ENCODE measurements around the gene KCNK10.

GRCh38 chr14:88286309-88286708 is 36.8 kb downstream of the KCNK10 start:
- no peak for TF ChIP-seq POLR2AphosphoS5 (IDR thresholded peaks at IDR 0.05; ENCODE audit: low read depth)
- no peak for TF ChIP-seq CTCF (IDR thresholded peaks at IDR 0.05; ENCODE audit: insufficient read depth, low read length)
- TF ChIP-seq SPI1 (IDR thresholded peaks at IDR 0.05; ENCODE audit: borderline replicate concordance, low read depth): no peak
- no peak for TF ChIP-seq GABPA (IDR thresholded peaks at IDR 0.05; ENCODE audit: low read depth)
- TF ChIP-seq, protein P1, sequence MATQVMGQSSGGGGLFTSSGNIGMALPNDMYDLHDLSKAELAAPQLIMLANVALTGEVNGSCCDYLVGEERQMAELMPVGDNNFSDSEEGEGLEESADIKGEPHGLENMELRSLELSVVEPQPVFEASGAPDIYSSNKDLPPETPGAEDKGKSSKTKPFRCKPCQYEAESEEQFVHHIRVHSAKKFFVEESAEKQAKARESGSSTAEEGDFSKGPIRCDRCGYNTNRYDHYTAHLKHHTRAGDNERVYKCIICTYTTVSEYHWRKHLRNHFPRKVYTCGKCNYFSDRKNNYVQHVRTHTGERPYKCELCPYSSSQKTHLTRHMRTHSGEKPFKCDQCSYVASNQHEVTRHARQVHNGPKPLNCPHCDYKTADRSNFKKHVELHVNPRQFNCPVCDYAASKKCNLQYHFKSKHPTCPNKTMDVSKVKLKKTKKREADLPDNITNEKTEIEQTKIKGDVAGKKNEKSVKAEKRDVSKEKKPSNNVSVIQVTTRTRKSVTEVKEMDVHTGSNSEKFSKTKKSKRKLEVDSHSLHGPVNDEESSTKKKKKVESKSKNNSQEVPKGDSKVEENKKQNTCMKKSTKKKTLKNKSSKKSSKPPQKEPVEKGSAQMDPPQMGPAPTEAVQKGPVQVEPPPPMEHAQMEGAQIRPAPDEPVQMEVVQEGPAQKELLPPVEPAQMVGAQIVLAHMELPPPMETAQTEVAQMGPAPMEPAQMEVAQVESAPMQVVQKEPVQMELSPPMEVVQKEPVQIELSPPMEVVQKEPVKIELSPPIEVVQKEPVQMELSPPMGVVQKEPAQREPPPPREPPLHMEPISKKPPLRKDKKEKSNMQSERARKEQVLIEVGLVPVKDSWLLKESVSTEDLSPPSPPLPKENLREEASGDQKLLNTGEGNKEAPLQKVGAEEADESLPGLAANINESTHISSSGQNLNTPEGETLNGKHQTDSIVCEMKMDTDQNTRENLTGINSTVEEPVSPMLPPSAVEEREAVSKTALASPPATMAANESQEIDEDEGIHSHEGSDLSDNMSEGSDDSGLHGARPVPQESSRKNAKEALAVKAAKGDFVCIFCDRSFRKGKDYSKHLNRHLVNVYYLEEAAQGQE (IDR thresholded peaks at IDR 0.05; ENCODE audit: insufficient replicate concordance, low read depth): no peak

Measured in HL-60 (cell line).